ENCODE measurements around the gene KANTR.

KANTR gene

GRCh38 chrX:53073115-53073586 lies 20.8 kb upstream of the KANTR start:
- DNase-seq (ENCODE audit: extremely low read depth, low read depth), result no peak
- no peak for TF ChIP-seq CTCF (IDR thresholded peaks at IDR 0.05; ENCODE audit: low read depth, low read length, missing control alignments)
- H3K4me3 ChIP-seq (replicated peaks; ENCODE audit: low read depth, low read length), result no peak overlapping the region

- DNase-seq (ENCODE audit: extremely low read depth, low read depth), result no peak
- no peak for TF ChIP-seq CTCF (IDR thresholded peaks at IDR 0.05; ENCODE audit: low read depth, low read length, missing control alignments)
- no peak overlapping the region for H3K4me3 ChIP-seq (replicated peaks; ENCODE audit: low read depth, low read length)
These were observed 18.9 kb upstream of the KANTR start for GRCh38 chrX:53075011-53075410.

- no peak for DNase-seq (ENCODE audit: extremely low read depth, low read depth)
These were observed 17.3 kb upstream of the KANTR start for GRCh38 chrX:53076671-53077070.

DNA sequence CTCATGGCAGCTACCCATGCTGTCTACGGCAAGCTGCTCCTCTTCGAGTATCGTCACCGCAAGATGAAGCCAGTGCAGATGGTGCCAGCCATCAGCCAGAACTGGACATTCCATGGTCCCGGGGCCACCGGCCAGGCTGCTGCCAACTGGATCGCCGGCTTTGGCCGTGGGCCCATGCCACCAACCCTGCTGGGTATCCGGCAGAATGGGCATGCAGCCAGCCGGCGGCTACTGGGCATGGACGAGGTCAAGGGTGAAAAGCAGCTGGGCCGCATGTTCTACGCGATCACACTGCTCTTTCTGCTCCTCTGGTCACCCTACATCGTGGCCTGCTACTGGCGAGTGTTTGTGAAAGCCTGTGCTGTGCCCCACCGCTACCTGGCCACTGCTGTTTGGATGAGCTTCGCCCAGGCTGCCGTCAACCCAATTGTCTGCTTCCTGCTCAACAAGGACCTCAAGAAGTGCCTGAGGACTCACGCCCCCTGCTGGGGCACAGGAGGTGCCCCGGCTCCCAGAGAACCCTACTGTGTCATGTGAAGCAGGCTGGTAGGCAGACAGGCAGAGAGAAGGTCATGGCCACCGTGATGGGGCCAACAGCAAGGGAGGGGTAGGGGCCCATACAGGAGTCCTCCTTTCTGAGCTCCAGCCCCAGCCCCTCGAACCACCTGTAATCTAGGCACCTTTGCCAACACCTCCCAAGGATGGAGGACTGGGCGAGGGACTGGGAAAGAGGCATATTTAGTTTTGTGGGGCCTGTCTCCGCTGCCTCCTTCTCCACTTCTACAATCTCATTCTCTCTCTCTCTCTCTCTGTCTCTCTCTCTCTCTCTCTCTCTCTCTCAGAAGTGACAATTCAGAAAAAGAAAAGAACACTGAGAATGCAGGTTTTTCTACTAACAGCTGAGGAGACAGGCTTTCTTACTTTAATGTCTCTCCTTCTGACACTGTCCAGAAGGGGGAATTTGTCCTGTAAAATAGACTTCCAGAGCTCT lies 16.4 kb upstream of the KANTR start:
- H3K4me3 ChIP-seq (replicated peaks; ENCODE audit: low read depth, low read length), result no peak overlapping the region
- no peak for TF ChIP-seq CTCF (IDR thresholded peaks at IDR 0.05; ENCODE audit: low read depth, low read length, missing control alignments)
- no peak for DNase-seq (ENCODE audit: extremely low read depth, low read depth)

More at GRCh38 chrX:53076671-53077070, 17.3 kb upstream of the KANTR start:
- TF ChIP-seq CTCF (IDR thresholded peaks at IDR 0.05; ENCODE audit: low read depth, low read length, missing control alignments), result no peak
- H3K4me3 ChIP-seq (replicated peaks; ENCODE audit: low read depth, low read length), result no peak overlapping the region

- H3K4me3 ChIP-seq (replicated peaks; ENCODE audit: low read depth, low read length), result no peak overlapping the region
- no peak for DNase-seq (ENCODE audit: extremely low read depth, low read depth)
- TF ChIP-seq CTCF (IDR thresholded peaks at IDR 0.05; ENCODE audit: low read depth, low read length, missing control alignments), result no peak
These were observed 15.0 kb upstream of the KANTR start for GRCh38 chrX:53078943-53079342.

- no peak overlapping the region for H3K4me3 ChIP-seq (replicated peaks; ENCODE audit: low read depth, low read length)
- DNase-seq (ENCODE audit: extremely low read depth, low read depth), result no peak
- no peak for TF ChIP-seq CTCF (IDR thresholded peaks at IDR 0.05; ENCODE audit: low read depth, low read length, missing control alignments)
These were observed 13.0 kb upstream of the KANTR start for GRCh38 chrX:53080628-53081580.

Data from HFF-Myc (cell line).